DMS53 treated with DMSO at 0.1 percent for 48 hours (cell line): Measurements from ENCODE around the gene MTIF3.
A peak's percentile ranks its signal among the peaks of the same experiment; 100 is the strongest.
"Not testable (repeated sequence)": the region's sequence is repeated elsewhere in the genome, so short reads cannot be mapped to it uniquely, and the experiment has no call there.

Source experiments
- DNase-seq: peaks from one replicate; lab custom pipeline; 2025; ENCODE audit not compliant: unreplicated experiment; lab: John Stamatoyannopoulos, UW

MTIF3 gene

GRCh38 chr13:27421101-27421871 is 29.1 kb downstream of the MTIF3 start:
- no peak for DNase-seq

GRCh38 chr13:27419328-27419727 is 31.0 kb downstream of the MTIF3 start:
- DNase-seq, result no peak

GRCh38 chr13:27415116-27415515 is 35.2 kb downstream of the MTIF3 start:
- no peak for DNase-seq

- no peak for DNase-seq
These were observed 39.0 kb downstream of the MTIF3 start for GRCh38 chr13:27411341-27411740.

- no peak for DNase-seq
These were observed 41.4 kb downstream of the MTIF3 start for GRCh38 chr13:27409013-27409412.

- no peak for DNase-seq
These were observed 42.3 kb downstream of the MTIF3 start for GRCh38 chr13:27408074-27408473.

GRCh38 chr13:27406178-27406939 is 44.0 kb downstream of the MTIF3 start:
- peak; percentile 80 for DNase-seq

DNA sequence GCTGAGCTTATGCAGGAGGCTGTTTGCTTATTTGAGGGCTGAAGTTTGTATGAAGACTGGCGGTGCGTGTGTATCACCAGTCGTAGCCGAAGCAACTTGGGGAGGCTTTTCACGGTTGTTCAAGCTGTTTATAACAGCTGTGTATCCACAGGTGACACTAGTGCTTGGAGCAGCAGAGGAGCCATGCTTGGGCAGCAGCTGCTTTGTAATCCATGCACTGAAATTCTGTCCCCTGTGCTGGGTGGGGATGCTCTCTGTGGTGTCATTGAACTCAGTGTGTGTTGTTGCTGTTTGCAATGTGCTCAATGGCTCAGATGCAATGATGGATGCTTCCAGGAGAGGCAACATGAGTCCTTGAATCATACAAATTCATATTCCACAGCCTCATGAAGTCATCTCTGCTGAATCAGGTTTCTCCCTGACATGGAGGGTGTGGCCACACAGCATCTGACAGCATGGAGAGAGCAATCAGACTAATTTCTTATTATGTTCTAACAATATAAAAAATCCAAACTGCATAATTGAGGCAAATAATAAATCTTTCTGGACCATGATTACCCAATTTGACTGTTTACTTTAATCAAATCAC is 44.7 kb downstream of the MTIF3 start:
- no peak for DNase-seq

DNA sequence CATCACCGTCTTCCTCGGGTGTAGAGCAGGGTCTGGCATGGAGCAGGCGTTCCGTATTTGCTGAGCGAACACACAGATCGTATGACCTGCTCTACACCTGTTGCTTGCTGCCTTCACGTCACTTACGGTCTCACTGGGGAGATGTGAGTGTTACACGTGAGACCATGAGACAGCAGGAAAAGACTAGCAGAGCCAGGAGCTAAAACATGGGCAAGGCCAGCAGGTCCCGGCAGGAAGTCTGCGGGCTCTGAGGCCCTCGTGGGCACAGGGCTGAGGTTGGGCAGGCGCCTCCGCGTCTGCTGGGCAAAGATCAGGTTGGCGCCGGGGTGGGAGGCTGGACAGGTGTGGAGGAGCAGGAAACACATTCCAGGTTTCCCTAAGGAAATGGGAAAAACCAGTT is 45.7 kb downstream of the MTIF3 start:
- DNase-seq, result peak; percentile 67

DNA sequence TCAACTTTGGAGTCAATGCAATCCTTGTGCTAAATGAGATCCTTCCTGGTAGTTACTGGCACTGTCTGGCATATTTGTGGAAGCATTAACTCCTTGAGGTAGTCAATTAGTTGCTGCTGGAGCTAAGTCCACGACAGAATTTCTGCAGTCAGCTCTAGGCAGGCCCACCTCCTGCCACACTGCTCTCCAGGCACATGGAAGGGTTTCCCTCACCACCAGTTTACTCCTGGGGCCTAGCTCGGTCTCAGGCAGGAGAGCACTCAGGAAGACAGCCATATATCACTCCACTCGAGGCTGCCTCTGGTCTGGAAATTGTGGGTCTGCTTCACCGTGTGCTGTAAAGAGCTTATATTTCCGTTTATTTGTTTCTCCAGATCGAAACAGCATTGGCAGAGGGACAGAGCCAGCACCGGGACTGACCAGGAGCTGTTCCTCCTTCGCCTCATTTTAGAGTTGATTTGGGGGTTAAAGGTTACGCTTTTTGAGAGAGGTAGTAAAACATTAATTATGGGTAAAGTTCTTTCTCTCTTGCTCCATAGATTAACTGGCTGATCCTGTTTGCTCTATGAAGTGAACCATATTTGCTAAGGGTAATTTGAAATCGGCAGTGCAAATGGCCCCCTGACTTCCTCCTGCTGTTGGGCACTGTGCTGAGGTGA is 46.5 kb downstream of the MTIF3 start:
- peak; percentile 46 for DNase-seq

DNA sequence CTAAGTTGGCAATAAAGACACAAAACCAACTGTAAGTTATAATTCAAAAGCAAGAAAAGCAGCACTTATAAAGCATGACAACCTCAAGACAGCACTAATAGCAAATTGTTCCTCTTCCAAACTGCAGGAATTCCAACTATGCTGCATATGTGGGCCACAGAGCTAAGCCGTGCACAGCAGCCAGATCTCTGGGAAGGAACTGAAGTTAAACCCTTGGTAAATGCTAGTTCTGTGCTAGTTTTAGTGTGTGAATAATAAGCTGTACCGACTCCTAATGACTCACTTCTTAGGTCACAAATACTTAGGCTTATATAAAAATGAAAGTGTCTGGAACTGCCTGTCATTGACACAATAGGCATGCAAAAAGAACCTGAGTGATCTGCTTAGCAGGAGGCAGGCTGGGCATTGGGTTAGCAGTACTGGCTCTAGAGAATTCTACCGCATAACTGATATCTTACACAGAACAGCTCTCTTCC is 47.1 kb downstream of the MTIF3 start:
- DNase-seq, result no peak

- no peak for DNase-seq
These were observed 49.2 kb downstream of the MTIF3 start for GRCh38 chr13:27401210-27401609.

- DNase-seq, result not testable (repeated sequence)
These were observed 50.0 kb downstream of the MTIF3 start for GRCh38 chr13:27400405-27400804.

DNA sequence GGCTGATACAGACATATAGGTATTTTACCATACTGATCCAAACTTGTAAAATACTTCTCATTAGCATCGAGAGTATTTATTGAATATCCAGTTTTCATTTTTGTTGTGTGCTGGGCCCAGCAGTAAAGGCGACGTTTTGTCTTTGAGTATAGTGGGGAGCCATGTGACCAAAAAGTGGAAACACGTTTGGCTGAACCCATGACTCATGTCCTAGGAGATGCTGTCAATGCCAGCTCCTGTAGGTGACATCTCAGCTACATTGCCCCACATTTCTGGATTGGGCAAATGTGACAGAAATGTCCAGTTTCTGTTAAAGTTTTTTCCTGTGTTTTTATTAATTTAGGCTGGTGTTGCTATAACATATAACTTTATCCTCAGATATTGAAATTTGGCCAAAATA is 52.0 kb downstream of the MTIF3 start:
- no peak for DNase-seq

GRCh38 chr13:27396252-27396846 is 54.0 kb downstream of the MTIF3 start:
- DNase-seq, result no peak

GRCh38 chr13:27395007-27395510 is 55.3 kb downstream of the MTIF3 start:
- DNase-seq, result no peak

GRCh38 chr13:27393101-27393500 is 57.3 kb downstream of the MTIF3 start:
- DNase-seq, result no peak

GRCh38 chr13:27391471-27391870 is 58.9 kb downstream of the MTIF3 start:
- no peak for DNase-seq

DNA sequence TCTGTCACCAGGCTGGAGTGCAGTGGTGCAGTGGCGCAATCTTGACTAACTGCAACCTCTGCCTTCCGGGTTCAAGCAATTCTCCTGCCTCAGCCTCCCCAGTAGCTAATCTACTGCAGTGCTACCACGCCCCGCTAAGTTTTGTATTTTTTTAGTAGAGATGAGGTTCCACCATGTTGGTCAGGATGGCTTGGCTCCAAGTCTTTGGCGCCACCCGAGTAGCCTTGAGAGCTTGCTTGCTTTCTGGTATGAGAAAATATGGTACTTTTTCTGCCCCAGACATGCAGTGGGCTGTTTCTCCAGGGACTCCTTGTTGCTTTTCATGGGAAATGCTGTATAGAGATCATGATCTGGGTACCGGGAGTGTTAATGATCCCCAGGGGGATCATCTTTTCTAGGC is 60.5 kb downstream of the MTIF3 start:
- no peak for DNase-seq

DNA sequence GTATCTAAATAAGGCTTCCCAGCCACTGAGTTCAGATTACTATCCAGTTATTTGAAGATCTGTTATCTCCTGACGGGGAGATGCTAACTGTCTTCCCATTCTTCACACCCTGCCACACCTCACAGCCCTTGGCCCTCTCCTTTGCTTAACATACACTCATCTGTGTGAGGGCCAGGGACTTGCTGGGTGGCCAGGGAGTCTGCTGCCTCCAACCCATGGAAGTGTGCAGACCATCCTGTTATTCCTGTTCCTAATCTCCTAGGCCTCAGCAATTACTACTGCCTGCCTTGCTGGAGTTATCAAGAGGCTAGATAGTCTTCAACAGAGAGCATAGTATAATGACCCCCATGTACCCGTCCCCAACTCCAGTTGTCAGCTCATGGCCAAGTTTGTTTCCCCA is 62.1 kb downstream of the MTIF3 start:
- DNase-seq, result no peak
